K562 (cell line): ENCODE results near the gene GLTP. TPM values are rescaled to one million over a fixed set of nuclear protein-coding genes. Genes with fewer than 3 reads are reported as not detected.

Source experiments
- ARNT ChIP-seq, 2 experiments: fragments of 450-650 bp; IDR thresholded peaks; 2 replicates each; pipeline ENCODE4 v1.6.1; 2016; ENCODE audit warnings: mild to moderate bottlenecking in 1 of 2
- ESRRA ChIP-seq: fragments of 450-650 bp; IDR thresholded peaks from 2 replicates; pipeline ENCODE4 v1.6.1; 2014; ENCODE audit warnings: low read depth, mild to moderate bottlenecking, moderate library complexity, borderline replicate concordance
- GABPB1 ChIP-seq: sonication (generic); formaldehyde crosslinking; IDR thresholded peaks from 2 replicates; pipeline ENCODE4 v1.8.0; 2022; ENCODE audit warnings: mild to moderate bottlenecking, missing genetic modification reagents
- HCFC1 ChIP-seq: IDR thresholded peaks from 2 replicates; pipeline ENCODE4 v1.6.1; 2012; ENCODE audit warnings: low read depth, low read length, improper control_type of control experiment
- HDAC2 ChIP-seq: fragments of 450-650 bp; IDR thresholded peaks from 2 replicates; pipeline ENCODE4 v1.6.1; 2016; ENCODE audit warnings: mild to moderate bottlenecking
- HDGF ChIP-seq: fragments of 450-650 bp; IDR thresholded peaks from 2 replicates; pipeline ENCODE4 v1.6.1; 2016
- HMG20B ChIP-seq: fragments of 250-450 bp; sonication (Bioruptor Pico); IDR thresholded peaks from 2 replicates; pipeline ENCODE4 v1.5.0; 2021; ENCODE audit warnings: mild to moderate bottlenecking
- HMGN3 ChIP-seq: IDR thresholded peaks from 2 replicates; pipeline ENCODE4 v1.6.1; 2011; ENCODE audit warnings: borderline replicate concordance, low read depth, mild to moderate bottlenecking, mixed read lengths, low read length; ENCODE audit not compliant: insufficient read length; ENCODE audit errors: extremely low read depth
- MEIS2 ChIP-seq: fragments of 450-650 bp; IDR thresholded peaks from 2 replicates; pipeline ENCODE4 v1.6.1; 2014; ENCODE audit warnings: mild to moderate bottlenecking; ENCODE audit not compliant: partially characterized antibody
- RAD21 ChIP-seq, 2 experiments: fragments of 250-450 bp in 1 of 2; fragments of 450-650 bp in 1 of 2; sonication (Bioruptor Pico) in 1 of 2; formaldehyde crosslinking in 1 of 2; IDR thresholded peaks in 1 of 2; conservative IDR thresholded peaks in 1 of 2; 2 replicates each; pipeline versions ENCODE4 v1.4.0 to v1.8.0; 2020 to 2022; ENCODE audit warnings: mild to moderate bottlenecking in 2 of 2, moderate library complexity in 1 of 2
- RBM17 ChIP-seq: fragments of 200-400 bp; formaldehyde crosslinking; IDR thresholded peaks from 2 replicates; pipeline ENCODE4 v1.6.1; 2017; ENCODE audit warnings: low read depth, mild to moderate bottlenecking, low read length, borderline replicate concordance
- SAFB ChIP-seq: fragments of 200-400 bp; formaldehyde crosslinking; IDR thresholded peaks from 2 replicates; pipeline ENCODE4 v1.6.1; 2017; ENCODE audit warnings: low read depth, low read length, borderline replicate concordance
- TCF3 ChIP-seq: sonication (generic); formaldehyde crosslinking; IDR thresholded peaks from 2 replicates; pipeline ENCODE4 v1.4.0; 2020; ENCODE audit warnings: mild to moderate bottlenecking, missing genetic modification reagents
- ZFX ChIP-seq: sonication (generic); formaldehyde crosslinking; IDR thresholded peaks from 2 replicates; pipeline ENCODE4 v1.8.0; 2022; ENCODE audit warnings: mild to moderate bottlenecking, missing genetic modification reagents, moderate library complexity
- ZKSCAN1 ChIP-seq: fragments of 150-350 bp; IDR thresholded peaks from 2 replicates; pipeline ENCODE4 v1.6.1; 2016; ENCODE audit warnings: low read depth, low read length
- ZNF184 ChIP-seq: sonication (generic); formaldehyde crosslinking; IDR thresholded peaks from 2 replicates; pipeline ENCODE4 v1.5.0; 2020; ENCODE audit warnings: missing genetic modification reagents
- ZNF23 ChIP-seq: fragments of 250-450 bp; sonication (Bioruptor Pico); IDR thresholded peaks from 2 replicates; pipeline ENCODE4 v1.4.0; 2020; ENCODE audit warnings: mild to moderate bottlenecking
- polyA plus RNA-seq, 8 experiments: library from polyadenylated mRNA; depleted of rRNA in 4 of 8; stranded (reverse) in 5 of 8; unstranded in 3 of 8; fragments of >200 nt; fragmentation: Nextera tagmentation in 2 of 8; fragmentation: Illumina TruSeq in 1 of 8; extraction: Ambion mirVana in 2 of 8; extraction: Trizol in 1 of 8; gene quantifications; 2 replicates each; pipeline versions ENCODE4 v1.2.1 to v1.2.3, GENCODE V29; 2011 to 2014; ENCODE audit warnings: inconsistent platforms in 1 of 8, missing spikeins in 1 of 8
- total RNA-seq, 7 experiments: library from RNA; depleted of rRNA in 6 of 7; stranded (reverse); fragments of >200 nt in 6 of 7; fragmentation: Illumina TruSeq in 2 of 7; extraction: Trizol in 2 of 7; gene quantifications; 2 replicates each; pipeline versions ENCODE4 v1.2.1 to v1.2.3, GENCODE V29; 2011 to 2021; ENCODE audit warnings: low replicate concordance in 1 of 7
- TF ChIP-seq, protein P1 (sequence below): IDR thresholded peaks from 2 replicates; pipeline ENCODE4 v1.6.1; 2011; ENCODE audit warnings: borderline replicate concordance, low read depth, mild to moderate bottlenecking, moderate library complexity, low read length; ENCODE audit not compliant: insufficient read depth, poor library complexity, severe bottlenecking
- TF ChIP-seq, protein P2 (sequence below): IDR thresholded peaks from 2 replicates; pipeline ENCODE4 v1.6.1; 2014; ENCODE audit warnings: antibody characterized with exemption
- TF ChIP-seq, protein P3 (sequence below): fragments of 200-800 bp; sonication (Bioruptor generic); IDR thresholded peaks from 2 replicates; pipeline ENCODE4 v1.6.1; 2017; ENCODE audit warnings: missing genetic modification characterization, missing compliant biosample characterization
- TF ChIP-seq, protein P4 (sequence below): sonication (generic); formaldehyde crosslinking; IDR thresholded peaks from 2 replicates; pipeline ENCODE4 v1.8.1; 2023; ENCODE audit warnings: mild to moderate bottlenecking, missing genetic modification reagents

The GLTP gene
- total and polyA plus RNA-seq, 9 of the 15 experiments (the other 6 are each of a cell fraction or from before 2014, with no cell fraction given) = 4.4 to 8.3 (median 6.1) TPM

DNA sequence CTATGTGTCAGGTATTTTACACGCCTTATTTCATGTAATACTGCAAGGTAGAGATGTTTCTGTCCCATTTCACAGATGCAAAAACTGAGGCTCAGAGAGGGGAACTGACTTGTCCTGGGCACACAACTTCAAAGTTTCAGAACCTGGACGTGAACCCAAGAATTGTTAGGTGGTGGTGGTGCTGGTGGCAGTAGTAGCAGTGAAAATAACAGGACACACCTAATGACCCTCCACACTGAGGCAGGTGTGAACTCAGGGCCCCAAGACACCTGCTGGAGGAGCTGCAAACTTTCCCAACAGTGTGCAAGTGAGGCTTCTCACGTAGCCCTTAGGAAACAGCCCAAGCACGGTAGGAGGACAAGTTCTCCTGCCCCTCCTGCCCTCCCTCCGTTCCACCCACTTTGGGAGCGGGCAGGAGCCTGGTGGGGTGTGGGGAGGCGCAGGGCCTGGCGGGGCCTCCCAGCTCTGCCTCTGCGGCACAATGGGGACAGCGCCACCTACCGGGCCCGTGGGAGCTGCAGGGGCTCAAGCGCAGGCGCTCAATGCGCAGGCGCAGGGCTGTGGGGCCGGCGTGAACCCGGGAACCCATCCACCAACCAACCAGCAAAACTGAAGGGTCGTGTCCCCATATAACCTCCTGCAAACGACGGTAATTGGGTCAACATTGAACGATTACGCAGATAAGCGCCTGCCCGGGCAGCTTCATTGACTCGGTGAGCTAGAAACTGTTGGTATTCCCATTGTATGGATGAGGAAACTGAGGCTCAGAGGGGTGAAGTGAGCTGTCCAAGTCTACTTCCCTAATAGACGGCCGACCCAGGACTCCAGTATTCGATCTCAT is 35.1 kb downstream of the GLTP start (continued):
- TF ChIP-seq GABPB1 (CRISPR knock-in tag) (0 out of 2 replicates have a peak, but pooled peaks have one; percentile 55), HDGF (peak; percentile 48; the same call in 1 of the 2 replicates), TCF3 (CRISPR knock-in tag) (peak; percentile 6; the same call in 1 of the 2 replicates), ZNF184 (CRISPR knock-in tag) (no peak), RAD21 (CRISPR knock-in tag; conservative IDR thresholded peaks at IDR 0.05 in 1 of 2, IDR thresholded peaks at IDR 0.05 in 1 of 2) (peak; percentile 58 to 81), HCFC1 (0 out of 2 replicates have a peak, but pooled peaks have one; percentile 12), ZNF23 (CRISPR knock-in tag) (no peak), SAFB (peak; percentile 25; the same call in 1 of the 2 replicates), HMGN3 (peak; percentile 48), ZFX (CRISPR knock-in tag) (peak; percentile 44; the same call in 1 of the 2 replicates), RBM17 (no peak), ESRRA (peak; percentile 83), MEIS2 (peak; percentile 81), HDAC2 (peak; percentile 93), ARNT (IDR thresholded peaks at IDR 0.05) (peak in 1 of 2 experiments; percentile 53; a peak in 1 of 4 replicates), HMG20B (CRISPR knock-in tag) (no peak), ZKSCAN1 (peak; percentile 15)
- TF ChIP-seq, protein P1, sequence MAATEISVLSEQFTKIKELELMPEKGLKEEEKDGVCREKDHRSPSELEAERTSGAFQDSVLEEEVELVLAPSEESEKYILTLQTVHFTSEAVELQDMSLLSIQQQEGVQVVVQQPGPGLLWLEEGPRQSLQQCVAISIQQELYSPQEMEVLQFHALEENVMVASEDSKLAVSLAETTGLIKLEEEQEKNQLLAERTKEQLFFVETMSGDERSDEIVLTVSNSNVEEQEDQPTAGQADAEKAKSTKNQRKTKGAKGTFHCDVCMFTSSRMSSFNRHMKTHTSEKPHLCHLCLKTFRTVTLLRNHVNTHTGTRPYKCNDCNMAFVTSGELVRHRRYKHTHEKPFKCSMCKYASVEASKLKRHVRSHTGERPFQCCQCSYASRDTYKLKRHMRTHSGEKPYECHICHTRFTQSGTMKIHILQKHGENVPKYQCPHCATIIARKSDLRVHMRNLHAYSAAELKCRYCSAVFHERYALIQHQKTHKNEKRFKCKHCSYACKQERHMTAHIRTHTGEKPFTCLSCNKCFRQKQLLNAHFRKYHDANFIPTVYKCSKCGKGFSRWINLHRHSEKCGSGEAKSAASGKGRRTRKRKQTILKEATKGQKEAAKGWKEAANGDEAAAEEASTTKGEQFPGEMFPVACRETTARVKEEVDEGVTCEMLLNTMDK = peak; percentile 90
- TF ChIP-seq, protein P2, sequence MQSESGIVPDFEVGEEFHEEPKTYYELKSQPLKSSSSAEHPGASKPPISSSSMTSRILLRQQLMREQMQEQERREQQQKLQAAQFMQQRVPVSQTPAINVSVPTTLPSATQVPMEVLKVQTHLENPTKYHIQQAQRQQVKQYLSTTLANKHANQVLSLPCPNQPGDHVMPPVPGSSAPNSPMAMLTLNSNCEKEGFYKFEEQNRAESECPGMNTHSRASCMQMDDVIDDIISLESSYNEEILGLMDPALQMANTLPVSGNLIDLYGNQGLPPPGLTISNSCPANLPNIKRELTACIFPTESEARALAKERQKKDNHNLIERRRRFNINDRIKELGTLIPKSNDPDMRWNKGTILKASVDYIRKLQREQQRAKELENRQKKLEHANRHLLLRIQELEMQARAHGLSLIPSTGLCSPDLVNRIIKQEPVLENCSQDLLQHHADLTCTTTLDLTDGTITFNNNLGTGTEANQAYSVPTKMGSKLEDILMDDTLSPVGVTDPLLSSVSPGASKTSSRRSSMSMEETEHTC = no peak
- TF ChIP-seq, protein P3, sequence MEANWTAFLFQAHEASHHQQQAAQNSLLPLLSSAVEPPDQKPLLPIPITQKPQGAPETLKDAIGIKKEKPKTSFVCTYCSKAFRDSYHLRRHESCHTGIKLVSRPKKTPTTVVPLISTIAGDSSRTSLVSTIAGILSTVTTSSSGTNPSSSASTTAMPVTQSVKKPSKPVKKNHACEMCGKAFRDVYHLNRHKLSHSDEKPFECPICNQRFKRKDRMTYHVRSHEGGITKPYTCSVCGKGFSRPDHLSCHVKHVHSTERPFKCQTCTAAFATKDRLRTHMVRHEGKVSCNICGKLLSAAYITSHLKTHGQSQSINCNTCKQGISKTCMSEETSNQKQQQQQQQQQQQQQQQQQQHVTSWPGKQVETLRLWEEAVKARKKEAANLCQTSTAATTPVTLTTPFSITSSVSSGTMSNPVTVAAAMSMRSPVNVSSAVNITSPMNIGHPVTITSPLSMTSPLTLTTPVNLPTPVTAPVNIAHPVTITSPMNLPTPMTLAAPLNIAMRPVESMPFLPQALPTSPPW = peak; percentile 63
- TF ChIP-seq, protein P4, sequence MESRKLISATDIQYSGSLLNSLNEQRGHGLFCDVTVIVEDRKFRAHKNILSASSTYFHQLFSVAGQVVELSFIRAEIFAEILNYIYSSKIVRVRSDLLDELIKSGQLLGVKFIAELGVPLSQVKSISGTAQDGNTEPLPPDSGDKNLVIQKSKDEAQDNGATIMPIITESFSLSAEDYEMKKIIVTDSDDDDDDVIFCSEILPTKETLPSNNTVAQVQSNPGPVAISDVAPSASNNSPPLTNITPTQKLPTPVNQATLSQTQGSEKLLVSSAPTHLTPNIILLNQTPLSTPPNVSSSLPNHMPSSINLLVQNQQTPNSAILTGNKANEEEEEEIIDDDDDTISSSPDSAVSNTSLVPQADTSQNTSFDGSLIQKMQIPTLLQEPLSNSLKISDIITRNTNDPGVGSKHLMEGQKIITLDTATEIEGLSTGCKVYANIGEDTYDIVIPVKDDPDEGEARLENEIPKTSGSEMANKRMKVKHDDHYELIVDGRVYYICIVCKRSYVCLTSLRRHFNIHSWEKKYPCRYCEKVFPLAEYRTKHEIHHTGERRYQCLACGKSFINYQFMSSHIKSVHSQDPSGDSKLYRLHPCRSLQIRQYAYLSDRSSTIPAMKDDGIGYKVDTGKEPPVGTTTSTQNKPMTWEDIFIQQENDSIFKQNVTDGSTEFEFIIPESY (CRISPR knock-in tag) = peak; percentile 40; the same call in 1 of the 2 replicates
